Myocyte (in vitro differentiated cells): ENCODE data around the gene KRT32. TPM values are rescaled to one million over a fixed set of nuclear protein-coding genes. Genes with fewer than 3 reads are reported as not detected.
"Not testable (repeated sequence)": the region's sequence is repeated elsewhere in the genome, so short reads cannot be mapped to it uniquely, and the experiment has no call there.

Experiments used
- DNase-seq: peaks from one replicate; pipeline ENCODE4 v3.0.0-alpha.2; 2012; ENCODE audit warnings: low read depth
- total RNA-seq: library from RNA; depleted of rRNA; stranded (reverse); fragments of >200 nt; gene quantifications from 2 replicates; pipeline ENCODE4 v1.2.3, GENCODE V29; 2014

The KRT32 gene
- total RNA-seq, 1 donor from 2014 or later, result not detected

- peak; percentile 90 for DNase-seq
These were observed 2.5 kb downstream of the KRT32 start for GRCh38 chr17:41464682-41465081.

DNA sequence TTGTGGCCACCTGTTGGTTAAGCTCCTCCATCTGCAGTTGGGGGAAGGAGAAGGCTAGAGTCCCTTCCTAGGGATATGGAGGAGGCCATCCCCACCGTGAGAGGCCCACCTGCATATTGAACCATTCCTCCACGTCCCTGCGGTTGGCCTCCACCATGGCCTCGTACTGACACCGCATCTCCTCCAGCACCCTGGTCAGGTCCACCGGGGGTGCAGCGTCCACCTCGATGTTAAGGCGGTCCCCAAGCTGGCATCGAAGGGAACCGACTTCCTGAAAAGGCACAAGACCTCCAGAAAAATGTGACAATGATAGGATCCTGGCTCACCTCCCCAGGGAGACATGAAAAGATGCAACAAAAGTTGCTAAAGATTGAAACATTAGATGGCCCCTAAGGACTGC is 3.0 kb downstream of the KRT32 start:
- DNase-seq, result no peak

DNA sequence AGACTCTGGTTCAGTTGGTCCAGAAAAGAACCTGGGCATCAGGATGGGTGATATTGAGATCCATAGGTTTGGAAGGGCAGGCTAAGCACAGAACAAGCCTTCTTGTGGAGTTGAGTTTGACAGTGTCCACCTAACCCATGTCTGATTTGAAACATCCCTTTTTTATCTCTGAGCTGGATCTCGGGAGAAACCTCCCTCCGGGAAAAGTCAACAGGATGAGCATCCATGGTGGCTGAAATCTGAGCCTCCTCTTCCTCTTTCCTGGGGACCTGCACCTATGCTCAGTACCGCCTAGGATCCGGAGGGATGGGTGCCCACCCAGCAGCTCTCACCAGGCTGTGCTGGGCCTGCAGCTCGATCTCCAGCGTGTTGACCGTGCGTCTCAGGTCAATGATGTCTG is 3.4 kb downstream of the KRT32 start:
- DNase-seq, result no peak

DNA sequence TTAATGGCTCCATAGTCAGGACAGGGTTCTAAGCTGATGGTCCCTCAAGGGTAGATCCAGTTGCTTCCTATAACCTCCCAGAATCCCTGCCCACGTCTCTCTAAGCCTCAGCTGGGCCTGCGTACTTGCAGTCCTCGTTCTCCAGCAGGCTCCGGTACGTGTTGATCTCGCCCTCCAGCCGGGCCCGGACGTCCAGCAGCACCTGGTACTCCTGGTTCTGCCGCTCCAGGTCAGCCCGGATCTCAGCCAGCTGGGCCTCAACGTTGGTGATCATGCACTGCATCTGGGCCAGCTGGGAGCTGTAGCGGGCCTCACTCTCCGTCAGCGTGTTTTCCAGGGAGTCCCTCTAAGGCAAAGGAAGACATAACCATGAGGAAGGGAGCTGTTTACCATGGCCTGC is 4.5 kb downstream of the KRT32 start:
- DNase-seq, result no peak

DNA sequence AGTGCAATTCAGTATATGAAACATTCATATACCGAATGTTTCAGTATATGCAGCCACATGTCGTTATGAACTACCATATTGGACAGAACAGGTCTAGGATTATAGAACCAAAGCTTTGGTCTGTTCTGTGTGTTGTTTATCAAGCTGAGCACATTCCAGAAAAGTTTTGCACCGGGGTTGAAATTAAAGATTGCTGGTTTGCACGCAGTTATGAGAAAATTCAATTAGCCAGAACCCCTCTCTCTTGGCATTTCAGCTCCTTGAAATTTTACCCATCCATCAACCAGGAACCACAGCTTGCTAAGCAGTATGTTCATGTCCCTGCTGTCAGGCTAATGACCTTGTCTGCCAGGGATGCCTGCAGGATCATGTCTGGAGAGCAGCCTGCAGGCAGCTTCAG is 9.5 kb downstream of the KRT32 start:
- no peak for DNase-seq

DNA sequence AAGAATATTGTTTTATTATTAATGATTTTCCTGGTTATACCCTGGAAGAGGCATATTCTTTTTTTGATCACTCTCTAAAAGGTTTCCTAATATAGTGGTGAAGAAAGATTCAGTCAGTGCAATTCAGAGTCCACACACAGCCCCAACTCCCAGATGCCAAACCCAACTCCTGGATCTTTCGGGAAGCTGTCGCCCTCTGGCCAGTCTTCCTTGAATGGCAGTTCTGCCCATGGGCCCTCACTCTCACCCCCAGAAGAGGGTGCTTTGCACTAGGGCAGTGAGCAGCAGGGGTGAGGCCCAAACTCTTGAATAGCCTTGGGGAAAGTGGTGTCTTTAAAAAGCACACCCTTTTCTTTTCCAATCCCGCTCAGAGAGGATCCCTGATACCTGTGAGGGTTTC is 11.0 kb downstream of the KRT32 start:
- no peak for DNase-seq

DNA sequence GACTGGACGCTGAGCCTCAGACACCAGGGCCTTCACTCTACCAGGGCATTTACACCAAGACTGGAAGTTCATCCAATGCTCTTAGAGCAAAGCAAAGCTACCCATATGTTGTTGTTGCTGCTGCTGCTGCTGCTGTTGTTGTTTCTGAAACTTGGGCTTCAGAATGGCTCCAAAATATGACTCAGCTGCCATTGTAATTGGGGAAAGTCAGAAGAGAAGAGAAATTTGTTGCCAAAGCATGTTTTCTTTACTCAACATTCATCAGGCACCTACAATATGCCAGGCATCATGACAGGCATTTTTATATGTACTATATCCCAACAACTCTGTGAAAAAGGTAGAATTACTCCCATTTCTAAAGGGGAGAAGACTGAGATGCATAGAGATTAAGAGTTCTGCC is 11.9 kb downstream of the KRT32 start:
- DNase-seq, result no peak

DNA sequence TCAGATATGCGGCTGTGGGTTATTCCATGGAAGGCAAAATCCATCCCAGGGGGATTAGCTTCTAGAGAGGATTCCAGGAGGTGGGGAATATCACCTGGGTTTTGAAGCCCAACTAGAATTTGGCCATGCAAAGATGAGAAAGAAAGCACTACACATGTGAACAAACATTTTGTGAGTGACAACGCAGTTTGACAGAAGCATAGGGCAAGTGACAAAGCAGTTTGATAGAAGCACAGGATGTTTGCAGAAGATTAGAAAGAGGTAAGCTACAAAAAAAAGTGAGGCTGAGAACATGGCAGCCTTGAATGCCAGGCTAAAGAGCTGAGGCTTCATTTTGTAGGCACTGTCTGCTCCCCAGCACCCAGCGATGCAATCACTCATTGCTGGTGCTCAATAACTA is 14.1 kb downstream of the KRT32 start:
- no peak for DNase-seq

DNA sequence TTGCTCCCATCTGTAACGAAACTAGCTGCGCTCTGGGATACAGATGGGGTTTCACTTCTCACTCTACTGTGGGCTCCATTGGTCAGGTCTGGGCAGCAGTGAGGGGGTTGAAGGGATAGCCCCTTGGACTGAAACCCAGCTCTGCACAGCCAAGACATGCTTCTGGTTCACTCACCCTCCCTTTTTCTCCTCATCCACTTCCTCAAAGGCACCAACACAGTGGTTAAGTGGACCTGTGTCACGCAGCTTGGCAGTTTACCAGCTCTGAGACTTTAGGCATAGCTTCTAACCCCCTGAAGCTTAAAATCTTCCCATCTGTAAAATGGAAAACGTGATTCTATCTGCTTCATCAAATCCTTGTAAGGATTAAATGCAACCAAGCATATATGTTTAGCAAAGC is 14.9 kb downstream of the KRT32 start:
- DNase-seq, result no peak

GRCh38 chr17:41451154-41451728 is 15.9 kb downstream of the KRT32 start:
- DNase-seq, result no peak

DNA sequence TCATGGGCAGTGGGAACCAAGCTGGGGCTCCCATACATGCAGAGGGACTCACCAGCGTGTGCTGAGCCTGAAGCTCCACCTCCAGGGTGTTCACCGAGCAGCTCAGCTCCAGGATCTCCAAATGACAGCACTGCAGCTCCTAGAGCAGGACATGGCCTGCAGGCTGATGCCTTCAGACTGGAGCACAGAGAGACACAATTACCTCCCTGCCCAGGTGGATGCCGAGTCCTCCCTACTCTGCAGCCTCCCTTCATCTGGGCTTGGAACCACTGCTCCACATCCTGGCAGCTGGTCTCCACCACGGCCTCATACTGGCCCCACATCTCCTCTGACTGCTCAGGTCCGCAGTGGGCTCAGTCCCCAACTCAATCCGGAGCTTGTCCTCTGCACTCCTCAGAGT is 18.2 kb downstream of the KRT32 start:
- no peak for DNase-seq

- peak; percentile 32 for DNase-seq
These were observed 18.7 kb downstream of the KRT32 start for GRCh38 chr17:41448506-41448905.

DNA sequence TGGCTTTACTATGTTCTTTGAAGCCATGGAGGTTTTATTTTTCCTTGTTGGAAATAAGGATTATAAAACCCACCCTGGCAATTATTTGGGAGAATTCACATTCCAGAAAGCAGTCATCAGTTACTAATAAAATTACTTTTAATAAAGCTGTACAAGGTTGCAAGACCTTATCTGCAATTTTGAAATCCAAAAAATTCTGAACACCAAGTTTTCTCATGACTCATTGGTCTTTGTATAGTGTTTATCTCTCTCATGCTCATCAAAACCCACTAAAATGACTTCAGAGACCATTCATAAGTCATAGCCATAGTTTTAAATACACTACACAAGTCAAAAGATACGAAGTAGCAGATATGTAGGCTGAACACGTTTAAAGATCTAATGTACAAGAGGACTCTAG is 20.4 kb downstream of the KRT32 start:
- no peak for DNase-seq

DNA sequence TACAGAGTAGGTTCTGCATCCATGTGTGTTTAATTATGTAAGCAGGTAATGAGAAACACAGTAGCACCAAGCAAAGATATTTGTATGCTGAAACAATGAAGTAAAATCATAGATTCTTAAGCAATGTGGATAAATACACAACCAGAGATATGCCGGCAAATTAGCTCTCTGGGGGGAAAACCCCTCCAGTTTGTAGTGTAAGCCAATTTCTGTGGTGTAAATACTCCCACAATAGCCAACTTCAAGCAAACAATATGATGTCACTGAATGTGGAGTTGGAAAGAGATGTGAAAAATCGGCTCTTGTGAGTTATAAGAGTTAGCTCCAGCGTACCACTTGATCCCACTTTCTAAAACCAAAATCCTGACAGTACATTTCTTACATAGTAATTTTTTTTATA is 22.5 kb downstream of the KRT32 start:
- DNase-seq, result no peak

- DNase-seq, result no peak
These were observed 23.0 kb downstream of the KRT32 start for GRCh38 chr17:41444186-41444585.

DNA sequence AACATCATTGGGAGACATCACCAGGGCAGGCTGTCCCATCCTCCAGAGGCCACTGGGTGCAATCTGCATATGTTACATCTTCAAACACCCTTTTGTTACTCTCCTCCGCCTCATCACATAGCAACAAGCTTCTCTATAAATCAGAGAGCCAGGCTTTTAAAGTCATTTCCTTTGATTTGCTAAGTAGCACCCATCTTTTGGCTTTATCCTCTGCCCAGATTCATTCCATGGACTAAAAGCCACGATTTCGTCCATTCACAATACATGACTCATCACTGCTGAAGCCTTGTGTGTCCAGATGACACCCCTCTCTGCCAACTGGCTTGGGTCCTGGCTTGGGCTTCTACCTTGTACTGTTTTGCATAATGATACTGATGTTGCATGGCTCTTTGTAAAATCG is 24.4 kb downstream of the KRT32 start:
- DNase-seq, result no peak

DNA sequence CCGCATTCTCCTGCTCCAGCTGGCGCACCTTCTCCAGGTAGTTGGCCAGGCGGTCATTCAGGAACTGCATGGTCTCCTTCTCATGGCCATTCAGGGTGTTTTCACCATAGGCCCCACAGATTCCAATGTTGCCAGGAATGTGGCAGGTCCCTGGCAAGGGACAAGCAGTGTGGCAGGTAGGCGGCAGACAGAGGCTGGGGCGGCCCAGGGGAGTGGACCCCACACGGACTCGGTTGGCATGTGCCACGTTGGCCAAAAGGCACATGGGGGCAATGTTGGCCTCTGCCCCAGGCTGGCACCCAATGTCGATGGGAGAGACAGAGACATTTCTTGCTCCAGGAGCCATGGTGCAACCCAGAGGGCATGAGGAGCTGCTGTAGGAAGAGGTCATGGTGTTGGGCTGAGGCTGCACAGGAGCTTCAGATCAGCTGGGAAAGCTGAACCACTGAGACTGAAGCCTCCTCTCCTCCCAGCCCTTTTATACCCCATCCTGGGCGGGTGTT is 26.6 kb downstream of the KRT32 start, which contains the start of gene KRT38:
Gene KRT38 (minus strand): TSS at position 453 of the 503 bp plus-strand sequence. CDS start 62 bp downstream, at position 391.
- DNase-seq, result no peak

- DNase-seq, result no peak
These were observed 27.8 kb downstream of the KRT32 start for GRCh38 chr17:41439375-41439774.

- DNase-seq, result no peak
These were observed 29.4 kb downstream of the KRT32 start for GRCh38 chr17:41437769-41438168.

GRCh38 chr17:41437254-41437653 is 29.9 kb downstream of the KRT32 start:
- DNase-seq, result no peak

DNA sequence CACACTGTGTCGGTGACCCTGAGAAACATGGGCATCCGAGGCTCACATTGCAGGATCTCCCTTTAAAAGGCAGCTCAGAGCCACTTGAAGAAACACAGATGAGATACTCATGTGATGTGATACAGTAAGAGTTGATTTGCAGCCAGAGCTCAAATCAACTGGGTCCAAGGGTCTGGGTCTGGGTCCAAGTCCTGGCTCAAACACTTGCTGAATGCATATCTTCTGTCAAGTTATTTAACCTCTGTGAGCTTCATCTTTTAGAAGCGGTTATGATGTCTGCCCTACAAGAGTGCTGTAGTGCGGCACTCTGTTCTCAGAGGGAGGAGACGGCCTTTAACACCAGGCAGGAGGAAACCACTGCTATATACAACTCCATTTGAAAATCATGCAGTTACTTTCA is 32.8 kb downstream of the KRT32 start:
- no peak for DNase-seq

DNA sequence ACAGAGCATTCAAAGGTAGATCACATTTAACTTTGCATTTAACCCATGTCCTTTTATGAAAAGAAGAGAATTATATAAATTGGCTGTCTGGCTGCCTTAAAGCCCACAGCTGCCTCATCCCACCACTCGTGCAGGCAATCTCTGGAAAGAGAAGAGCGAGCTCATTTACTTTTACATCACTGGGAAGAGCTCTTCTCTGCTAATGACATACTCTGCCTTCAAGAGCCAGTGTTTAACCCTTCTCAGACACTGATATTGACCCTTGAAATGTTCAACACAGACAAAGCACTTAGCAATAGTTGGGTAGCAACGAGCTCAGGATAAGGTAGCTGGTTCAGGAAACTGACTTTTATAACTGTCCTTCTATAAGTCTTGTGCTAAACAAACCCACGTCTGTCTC is 33.2 kb downstream of the KRT32 start:
- DNase-seq, result no peak

- DNase-seq, result no peak
These were observed 33.6 kb downstream of the KRT32 start for GRCh38 chr17:41433586-41433985.

GRCh38 chr17:41430376-41430775 is 36.8 kb downstream of the KRT32 start:
- DNase-seq, result not testable (repeated sequence)
